Activated CD4-positive, CD25-positive, alpha-beta regulatory T cell treated with anti-CD3 and anti-CD28 coated beads, Interleukin-2, amount 50 U/mL, for 16 hours (primary cell): ENCODE results near the gene ANKMY1.
"Not testable (repeated sequence)": the region's sequence is repeated elsewhere in the genome, so short reads cannot be mapped to it uniquely, and the experiment has no call there.

Experiments used
- DNase-seq: peaks from one replicate; pipeline ENCODE4 v3.0.0-alpha.2; 2020; ENCODE audit warnings: low read depth, low spot score

The ANKMY1 gene

DNA sequence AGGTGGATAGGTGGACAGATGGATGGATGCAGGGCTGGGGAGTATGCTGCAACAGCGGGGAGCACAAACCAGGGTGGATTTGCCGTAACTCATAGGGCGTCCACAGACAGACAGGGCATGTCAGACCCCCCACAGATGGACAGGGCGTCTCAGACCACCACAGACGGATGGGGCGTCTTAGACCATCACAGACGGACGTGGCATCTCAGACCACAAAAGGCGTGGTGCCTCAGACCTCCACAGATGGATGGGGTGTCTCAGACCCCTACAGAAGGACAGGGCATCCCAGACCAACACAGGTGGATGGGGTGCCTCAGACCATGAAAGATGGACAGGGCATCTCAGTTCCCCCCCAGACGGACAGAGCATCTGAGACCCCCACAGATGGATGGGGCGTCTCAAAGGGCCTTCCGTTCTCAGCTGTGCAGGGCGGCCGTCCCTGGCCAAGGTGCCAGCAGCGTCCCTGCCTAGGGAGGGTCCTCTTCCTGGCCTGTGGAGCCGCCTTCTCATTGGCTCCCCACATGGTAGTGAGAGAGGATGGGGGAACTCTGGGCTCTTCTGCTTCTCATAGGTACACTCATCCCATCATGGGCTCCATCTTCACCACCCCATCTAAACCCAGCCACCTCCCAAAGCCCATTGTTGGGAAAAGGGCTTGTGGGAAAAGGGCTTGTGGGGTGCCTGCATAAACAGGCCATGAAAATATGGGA is 2.1 kb downstream of the ANKMY1 start:
- DNase-seq, result no peak

GRCh38 chr2:240554767-240555493 is 2.9 kb downstream of the ANKMY1 start:
- no peak for DNase-seq

GRCh38 chr2:240553956-240554480 is 3.8 kb downstream of the ANKMY1 start:
- no peak for DNase-seq

DNA sequence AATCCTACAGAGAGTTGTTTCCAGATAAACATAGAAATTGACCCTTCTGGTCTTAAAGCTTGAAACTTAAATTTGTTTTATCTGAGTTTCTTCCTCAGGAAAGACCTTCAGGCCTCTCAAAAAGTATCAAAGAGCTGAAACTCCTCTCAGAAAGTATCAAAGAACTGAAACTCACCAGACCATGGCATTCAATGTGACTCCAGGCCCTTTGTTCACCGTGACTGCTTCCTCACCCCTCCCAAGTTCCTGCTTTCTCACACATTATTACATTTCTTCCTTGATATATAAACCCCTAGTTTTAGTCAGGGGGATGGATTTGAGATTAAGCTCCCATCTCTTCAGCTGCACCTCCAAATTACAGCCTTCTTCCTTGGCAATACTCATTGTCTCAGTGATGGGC is 6.0 kb downstream of the ANKMY1 start:
- no peak for DNase-seq

- no peak for DNase-seq
Observed at GRCh38 chr2:240551288-240551687, 6.5 kb downstream of the ANKMY1 start.

DNA sequence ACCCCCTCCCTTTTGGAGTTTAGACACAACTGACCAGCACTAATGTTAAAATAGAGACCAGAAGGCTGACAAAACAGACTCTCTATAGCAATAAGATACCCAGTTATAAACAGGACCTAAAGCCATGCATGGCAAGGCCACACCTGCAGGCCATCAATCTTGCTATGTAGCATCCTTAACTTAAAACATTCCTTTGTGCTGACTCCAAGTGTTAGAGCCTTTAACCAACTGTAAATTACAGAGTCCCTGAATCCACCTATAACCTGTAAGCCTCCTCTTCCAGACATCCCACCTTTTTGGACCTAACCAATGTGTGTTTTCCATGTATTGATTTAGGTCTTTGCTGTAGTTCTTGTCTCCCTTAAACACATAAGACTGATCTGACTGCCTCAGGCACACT is 17.9 kb downstream of the ANKMY1 start:
- no peak for DNase-seq

DNA sequence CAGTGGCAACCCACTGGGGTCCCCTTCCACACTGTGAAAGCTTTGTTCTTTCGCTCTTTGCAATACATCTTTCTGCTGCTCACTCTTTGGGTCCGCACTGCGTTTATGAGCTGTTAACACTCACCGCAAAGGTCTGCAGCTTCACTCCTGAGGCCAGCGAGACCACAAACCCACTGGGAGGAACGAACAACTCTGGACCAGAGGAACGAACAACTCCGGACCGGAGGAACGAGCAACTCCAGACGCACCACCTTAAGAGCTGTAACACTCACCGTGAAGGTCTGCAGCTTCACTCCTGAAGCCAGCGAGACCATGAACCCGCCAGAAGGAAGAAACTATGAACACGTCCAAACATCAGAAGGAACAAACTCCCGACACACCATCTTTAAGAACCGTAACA is 18.7 kb downstream of the ANKMY1 start:
- DNase-seq, result not testable (repeated sequence)

DNA sequence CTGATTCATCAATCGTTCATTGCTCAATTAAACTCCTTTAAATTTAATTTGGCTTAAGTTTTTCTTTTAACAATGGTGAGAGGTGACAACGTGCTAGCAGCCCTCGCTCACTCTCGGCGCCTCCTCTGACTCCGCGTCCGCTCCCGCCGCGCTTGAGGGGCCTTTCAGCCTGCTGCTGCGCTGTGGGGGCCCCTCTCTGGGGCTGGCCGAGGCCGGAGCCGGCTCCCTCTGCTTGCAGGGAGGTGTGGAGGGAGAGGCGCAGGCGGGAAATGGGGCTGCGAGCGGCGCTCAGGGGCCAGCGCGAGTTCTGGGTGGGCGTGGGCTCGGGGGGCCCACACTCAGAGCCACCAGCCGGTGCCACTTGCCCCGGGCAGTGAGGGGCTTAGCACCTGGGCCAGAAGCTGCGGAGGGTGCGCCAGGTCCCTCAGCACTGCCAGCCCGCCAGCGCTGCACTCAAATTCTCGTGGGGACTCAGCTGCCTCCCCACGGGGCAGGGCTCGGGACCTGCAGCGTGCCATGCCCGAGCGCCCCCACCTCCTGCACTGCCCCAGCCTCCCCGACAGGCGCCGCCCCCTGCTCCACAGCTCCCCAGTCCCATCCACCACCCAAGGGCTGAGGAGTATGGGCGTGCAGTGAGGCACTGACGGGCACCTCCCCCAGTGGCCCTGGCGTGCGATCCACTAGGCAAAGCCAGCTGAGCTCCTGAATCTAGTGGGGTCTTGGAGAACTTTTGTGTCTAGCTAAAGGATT is 19.6 kb downstream of the ANKMY1 start:
- DNase-seq, result no peak

DNA sequence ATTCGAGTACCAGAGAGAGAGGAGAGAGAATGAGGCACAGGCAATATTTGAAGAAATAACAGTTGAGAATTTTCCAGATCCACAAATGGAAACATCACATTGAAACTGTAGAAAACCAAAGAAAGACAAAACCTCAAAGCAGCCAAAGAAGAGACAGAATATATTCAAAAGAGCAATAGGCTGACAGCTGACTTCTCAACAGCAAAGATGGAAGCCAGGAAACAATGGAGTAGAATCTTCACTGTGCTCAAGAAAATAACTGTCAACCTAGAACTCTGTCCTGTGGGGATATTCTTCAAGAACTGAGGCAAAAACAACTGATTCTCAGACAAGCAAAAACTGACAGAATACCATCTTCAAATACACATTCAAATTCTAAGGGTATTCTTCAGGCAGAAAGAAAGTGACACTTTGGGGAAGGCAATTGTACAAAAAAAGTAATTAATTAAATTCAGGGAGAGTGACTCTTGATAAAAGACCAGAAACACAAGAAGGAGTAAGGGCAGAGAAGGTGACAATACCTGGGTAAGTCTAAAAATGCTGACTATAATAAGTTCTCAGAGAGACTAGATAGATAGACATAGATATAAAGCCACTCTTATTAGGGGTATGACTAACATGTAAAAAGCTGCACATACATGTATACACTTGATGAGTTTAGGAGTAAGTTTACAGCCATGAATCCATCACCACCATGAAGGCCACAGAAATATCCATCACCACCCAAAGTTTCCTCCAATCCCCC is 25.6 kb downstream of the ANKMY1 start:
- DNase-seq, result no peak

DNA sequence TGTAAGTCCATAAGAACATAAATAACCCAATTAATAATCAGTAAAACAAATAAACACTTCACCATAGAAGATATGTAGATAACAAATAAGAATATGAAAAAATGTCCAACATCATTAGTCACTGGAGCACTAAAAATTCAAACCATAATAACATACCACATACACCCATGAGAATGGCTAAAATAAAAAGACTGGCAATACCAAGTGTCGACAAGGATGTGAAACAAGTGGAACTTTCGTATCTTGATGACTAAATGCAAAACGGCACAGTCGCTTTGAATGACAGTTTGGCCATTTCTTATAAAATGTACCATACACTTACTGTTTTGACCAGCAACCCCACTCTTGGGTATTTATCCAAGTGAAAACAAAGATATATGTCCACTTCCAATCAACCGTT is 26.8 kb downstream of the ANKMY1 start:
- DNase-seq, result no peak

GRCh38 chr2:240530181-240530580 is 27.6 kb downstream of the ANKMY1 start:
- no peak for DNase-seq

DNA sequence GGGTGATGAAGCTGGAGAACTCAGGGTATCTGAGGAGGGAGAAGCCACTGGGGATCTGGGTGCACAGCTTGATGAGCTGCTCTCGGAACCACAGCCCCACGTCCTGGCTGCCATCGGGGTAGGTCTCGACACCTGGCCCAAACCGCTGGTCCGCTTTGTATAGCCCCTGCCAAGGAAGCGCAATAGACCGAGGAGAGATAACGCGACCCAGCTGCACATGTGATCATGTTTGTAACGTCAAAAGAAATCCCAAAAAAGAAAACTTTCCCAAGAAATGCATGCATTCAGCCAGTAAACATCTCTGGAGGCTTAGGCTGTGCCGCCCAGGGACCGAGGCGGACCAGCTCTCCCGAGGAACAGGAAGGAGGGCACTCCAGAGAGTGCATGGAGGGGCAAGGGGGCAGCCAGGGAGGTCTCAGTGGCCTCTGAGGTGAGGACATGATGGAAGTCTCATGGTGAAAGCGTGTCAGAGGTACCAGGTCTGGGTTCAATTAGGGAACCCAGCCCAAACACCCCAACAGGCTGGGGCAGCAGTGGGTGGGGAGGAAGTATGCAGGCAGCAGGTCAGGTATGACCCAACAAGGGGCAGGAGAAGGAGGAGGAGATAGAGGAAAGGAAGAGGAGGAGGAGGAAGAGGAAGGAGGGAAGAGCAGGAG is 28.3 kb downstream of the ANKMY1 start:
- DNase-seq, result no peak

DNA sequence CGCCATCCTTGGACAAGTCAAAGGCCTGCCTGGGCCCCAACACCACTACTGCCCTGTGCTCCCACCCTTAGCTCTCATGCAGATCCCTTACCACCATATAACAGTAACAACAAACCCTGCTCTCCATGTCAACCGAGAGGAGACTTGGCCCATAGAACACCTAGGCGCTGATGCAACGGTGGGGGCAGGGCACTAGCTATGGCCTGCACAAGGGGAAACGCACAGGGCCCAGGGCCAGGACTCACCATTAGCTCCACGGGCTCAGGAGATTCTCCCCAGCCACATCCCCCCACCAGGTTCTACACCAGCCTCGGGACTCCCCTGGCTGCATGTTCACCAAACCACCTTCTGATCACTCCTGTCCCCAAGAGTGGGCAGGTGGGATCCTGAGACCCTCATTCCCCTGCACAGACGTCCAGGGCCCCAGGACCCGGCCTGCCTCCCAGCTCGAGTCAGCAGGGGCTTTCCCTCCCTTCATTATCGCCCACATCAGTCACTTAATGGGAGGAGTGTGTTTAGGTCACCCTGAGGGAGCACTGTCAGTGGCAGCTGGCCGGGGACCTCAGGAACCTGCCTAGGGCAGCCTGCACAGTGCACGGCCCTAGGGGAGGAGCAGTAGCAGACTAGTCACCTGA is 29.3 kb downstream of the ANKMY1 start:
- DNase-seq, result no peak

DNA sequence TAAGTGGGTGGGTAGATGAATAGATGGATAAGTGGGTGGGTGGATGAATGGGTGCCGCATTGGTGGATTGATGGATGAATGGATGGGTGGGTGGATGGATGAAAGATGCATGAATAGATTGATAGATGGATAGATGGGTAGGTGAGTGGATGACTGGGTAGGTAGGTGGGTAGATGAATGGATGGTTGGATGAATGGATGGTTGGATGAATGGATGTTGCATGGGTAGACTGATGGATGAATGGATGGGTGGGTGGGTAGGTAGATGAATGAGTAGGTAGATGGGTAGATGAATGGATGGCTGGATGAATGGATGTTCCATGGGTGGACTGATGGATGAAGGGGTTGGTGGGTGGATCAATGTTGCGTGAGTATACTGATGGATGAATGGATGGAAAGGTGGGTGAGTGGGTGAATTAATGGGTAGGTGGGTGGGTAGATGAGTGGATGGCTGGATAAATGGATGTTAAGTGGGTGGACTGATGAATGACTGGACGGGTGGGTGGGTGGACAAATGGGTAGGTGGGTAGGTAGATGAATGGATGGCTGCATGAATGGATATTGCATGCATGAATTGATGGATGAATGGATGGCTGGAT is 30.5 kb downstream of the ANKMY1 start:
- DNase-seq, result no peak

- no peak for DNase-seq
Observed at GRCh38 chr2:240526521-240526920, 31.3 kb downstream of the ANKMY1 start.

DNA sequence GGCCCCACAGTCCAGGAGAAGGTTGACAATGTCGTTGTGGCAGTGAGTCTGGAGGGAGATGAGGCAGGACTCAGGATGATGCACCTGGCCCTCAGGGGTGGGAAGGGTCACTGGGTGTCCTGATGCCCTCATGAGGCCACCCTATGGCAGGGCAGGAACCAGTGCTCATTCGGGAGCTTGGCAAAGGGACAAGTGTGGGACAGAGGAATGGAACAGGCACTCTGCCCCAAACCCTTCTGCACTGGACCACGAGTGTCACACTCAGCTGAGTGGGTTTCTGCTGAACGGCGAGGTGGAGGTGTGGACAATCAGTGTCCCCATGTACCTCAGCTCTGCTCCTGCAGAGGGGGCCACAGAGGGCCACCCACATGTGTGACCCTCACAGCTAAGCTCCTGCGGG is 32.0 kb downstream of the ANKMY1 start:
- DNase-seq, result no peak

GRCh38 chr2:240524963-240525718 is 32.6 kb downstream of the ANKMY1 start:
- no peak for DNase-seq

GRCh38 chr2:240523451-240524281 is 34.1 kb downstream of the ANKMY1 start:
- DNase-seq, result no peak

GRCh38 chr2:240522406-240522805 is 35.4 kb downstream of the ANKMY1 start:
- DNase-seq, result no peak
